ENCODE data around the gene MYLIP.
"Not testable (repeated sequence)": the region's sequence is repeated elsewhere in the genome, so short reads cannot be mapped to it uniquely, and the experiment has no call there.

Gene MYLIP

GRCh38 chr6:16168858-16169257 is 40.0 kb downstream of the MYLIP start:
- DNase-seq (ENCODE audit: low spot score) (no peak), FAIRE-seq (no peak)

- no peak for DNase-seq (ENCODE audit: low spot score)
- no peak for FAIRE-seq
These were observed 42.5 kb downstream of the MYLIP start for GRCh38 chr6:16171400-16171799.

- no peak for DNase-seq (ENCODE audit: low spot score)
- FAIRE-seq, result no peak
These were observed 44.5 kb downstream of the MYLIP start for GRCh38 chr6:16173167-16173940.

GRCh38 chr6:16174416-16175078 is 45.7 kb downstream of the MYLIP start:
- FAIRE-seq (no peak), DNase-seq (ENCODE audit: low spot score) (no peak)

DNA sequence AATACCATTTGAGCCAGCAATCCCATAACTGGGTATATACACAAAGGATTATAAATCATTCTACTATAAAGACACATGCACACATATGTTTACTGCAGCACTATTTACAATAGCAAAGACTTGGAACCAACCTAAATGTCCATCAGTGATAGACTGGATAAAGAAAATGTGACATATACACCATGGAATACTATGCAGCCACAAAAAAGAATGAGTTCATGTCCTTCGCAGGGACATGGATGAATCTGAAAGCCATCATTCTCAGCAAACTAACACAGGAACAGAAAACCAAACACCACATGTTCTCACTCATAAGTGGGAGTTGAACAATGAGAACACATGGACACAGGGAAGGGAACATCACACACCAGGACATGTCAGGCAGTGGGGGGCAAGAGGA is 47.7 kb downstream of the MYLIP start:
- not testable (repeated sequence) for FAIRE-seq; DNase-seq (ENCODE audit: low spot score)

DNA sequence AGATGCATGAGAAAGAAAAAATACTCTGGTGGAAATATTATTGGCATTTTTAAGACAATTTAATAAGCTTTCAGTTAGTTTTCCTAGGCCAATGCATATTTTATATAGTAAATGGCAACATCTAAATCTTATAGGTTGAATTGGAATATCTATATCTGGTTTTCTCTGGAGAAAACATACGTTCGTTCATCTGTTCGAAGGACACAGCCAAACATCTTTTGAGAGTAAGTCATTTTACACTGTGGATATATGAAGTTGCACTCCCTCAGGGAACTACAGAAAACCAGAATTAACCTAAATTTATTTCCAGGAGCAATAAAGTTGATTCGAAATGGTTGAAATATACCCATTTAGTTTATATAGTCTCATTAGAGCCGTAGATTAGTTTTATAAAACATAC is 49.0 kb downstream of the MYLIP start:
- FAIRE-seq, result no peak
- no peak for DNase-seq (ENCODE audit: low spot score)

DNA sequence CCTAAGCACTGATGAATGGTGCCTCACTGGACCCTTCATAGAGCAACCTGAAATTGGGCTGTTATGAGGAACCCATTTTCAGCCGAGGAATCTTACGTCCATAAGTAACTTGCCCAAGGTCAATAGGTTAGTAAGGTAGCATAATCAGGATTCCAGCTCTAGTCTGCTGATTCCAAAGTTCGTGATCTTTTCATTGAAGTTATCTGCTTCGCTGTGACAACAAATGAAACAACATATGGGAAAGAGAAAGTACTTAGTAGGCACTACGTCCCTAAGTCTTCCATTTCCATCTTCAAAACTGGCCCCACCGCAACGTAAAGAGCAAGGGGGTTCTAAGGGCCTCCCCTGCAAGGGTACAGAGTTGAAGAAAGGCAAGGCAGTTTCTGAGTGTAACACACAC is 49.5 kb downstream of the MYLIP start:
- no peak for FAIRE-seq
- DNase-seq (ENCODE audit: low spot score), result no peak

DNA sequence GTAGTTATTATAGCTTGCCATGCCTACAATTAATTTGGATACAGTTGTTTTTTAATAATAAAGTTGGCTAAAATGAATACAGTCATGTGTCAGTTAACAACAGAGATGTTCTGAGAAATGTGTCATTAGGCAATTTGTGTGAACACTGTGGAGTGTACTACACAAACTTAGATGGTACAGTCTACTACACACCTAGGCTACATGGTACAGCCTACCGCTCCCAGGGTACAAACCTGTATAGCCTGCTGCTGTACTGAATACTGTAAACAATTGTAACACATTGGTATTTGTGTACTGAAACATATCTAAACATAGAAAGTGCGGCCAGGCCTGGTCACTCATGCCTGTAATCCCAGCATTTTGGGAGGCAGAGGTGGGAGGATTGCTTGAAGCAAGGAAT is 50.2 kb downstream of the MYLIP start:
- FAIRE-seq, result no peak
- no peak for DNase-seq (ENCODE audit: low spot score)

- FAIRE-seq, result no peak
- DNase-seq (ENCODE audit: low spot score), result no peak
These were observed 51.1 kb downstream of the MYLIP start for GRCh38 chr6:16179970-16180431.

DNA sequence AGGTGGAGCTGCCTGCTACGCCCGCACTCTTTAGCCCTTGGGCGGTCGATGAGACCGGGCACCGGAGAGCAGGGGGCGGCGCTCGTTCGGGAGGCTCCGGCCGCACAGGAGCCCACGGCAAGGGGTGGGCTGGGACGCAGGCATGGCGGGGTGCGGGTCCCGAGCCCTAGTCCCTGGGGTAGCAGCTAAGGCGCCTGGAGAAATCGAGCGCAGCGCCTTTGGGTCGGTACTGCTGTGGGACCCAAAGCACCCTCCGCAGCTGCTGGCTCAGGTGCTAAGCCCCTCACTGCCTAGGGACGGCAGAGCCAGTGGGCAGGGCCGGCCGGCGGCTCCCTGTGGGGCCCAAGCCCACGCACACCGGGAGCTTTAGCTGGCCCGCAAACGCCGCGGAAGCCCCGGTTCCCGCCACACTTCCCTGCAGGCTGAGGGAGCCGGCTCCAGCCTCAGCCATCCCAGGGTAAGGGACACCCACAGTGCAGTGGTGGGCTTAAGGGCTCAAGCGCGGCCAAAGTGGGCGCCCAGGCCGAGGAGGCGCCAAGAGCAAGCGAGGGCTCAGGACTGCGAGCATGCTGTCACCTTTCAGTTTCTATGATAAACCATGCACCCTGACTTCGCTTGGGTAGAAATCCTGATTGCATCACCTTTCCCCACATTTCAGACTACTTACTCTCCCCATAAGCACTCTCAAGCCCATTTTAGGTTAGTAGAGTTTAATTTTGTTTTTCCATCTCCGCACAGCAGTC is 52.0 kb downstream of the MYLIP start:
- no peak for FAIRE-seq
- no peak for DNase-seq (ENCODE audit: low spot score)

DNA sequence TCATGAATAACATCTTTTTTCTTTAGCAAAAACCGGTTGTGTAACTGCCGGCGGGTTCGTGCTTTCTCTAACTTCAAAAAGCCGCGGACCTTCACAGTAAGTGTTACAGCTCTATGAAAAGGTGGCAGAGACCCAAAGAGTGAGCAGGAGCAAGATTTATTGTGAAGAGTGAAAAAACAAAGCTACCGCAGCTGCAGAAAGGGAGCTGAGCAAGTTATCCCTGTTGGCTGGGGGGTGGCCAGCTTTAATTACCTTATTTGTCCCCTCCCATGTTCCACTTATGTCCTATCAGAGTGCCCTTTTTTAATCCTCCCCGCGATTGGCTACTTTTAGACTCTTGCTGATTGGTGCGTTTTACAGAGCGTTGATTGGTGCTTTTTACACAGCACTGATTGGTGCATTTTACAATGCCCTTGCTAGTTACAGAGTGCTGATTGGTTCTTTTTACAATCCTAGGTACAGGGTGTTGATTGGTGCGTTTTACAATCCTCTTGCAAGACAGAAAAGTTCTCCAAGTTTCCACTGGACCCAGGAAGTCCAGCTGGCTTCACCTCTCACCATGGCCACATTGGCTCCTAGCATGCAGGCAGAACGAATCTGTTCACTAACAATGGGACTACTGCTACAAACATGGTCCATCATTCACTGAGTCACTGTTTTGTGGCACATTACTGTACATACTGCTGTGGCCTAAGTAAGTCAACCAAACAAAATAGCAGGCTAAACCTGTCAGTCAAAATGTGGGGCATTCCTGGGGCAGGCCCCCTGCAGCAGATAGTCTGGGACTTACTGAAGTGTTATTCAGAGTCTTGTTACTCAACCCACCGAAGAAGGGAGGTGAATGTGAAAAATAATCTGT is 52.8 kb downstream of the MYLIP start:
- FAIRE-seq, result no peak
- no peak for DNase-seq (ENCODE audit: low spot score)

- FAIRE-seq, result no peak
- peak; percentile 44 for DNase-seq (ENCODE audit: low spot score)
These were observed 54.3 kb downstream of the MYLIP start for GRCh38 chr6:16183187-16183664.

DNA sequence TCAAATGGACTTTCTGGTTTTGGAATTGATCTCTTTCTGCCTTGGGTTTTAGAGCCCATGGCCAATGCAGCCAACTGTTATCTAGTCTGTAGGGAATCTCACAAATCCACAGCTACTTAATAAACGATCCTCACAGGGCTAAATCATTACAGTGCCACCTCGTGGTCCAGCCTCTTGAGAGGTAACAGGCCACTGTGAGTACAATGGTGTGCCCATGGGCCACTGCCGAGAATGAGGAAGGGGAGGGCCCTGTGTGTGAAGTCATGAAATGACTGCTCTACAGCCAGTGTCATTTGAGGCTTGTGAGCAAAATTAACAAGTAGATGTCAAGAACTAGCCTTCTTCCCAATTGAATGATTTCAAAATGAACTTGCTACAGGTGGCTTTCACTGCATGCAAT is 55.2 kb downstream of the MYLIP start:
- FAIRE-seq (no peak), DNase-seq (ENCODE audit: low spot score) (peak; percentile 40)

GRCh38 chr6:16184551-16184950 is 55.7 kb downstream of the MYLIP start:
- FAIRE-seq, result no peak
- DNase-seq (ENCODE audit: low spot score), result no peak

GRCh38 chr6:16187176-16187575 is 58.3 kb downstream of the MYLIP start:
- DNase-seq (ENCODE audit: low spot score) (no peak), FAIRE-seq (no peak)

DNA sequence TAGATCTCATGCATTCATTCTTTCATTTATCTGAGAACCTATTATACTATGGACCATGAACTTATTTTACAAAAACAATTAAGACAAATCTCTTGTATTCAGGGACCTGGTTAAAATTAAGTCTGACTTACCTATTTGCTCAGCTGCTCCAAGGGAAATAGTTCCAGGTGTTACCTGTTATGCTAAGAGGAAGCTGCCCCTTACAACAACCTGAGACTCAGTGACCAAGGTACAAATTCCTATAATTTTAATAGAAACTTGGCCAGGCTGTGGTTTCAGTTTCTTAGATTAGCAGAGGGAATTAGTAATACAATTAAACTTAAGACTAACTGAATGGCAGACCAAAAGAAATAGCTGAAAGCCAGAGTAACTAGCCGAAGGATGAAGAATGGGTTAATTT is 61.3 kb downstream of the MYLIP start:
- DNase-seq (ENCODE audit: low spot score) (no peak), FAIRE-seq (no peak)

GRCh38 chr6:16196260-16196983 is 67.5 kb downstream of the MYLIP start:
- no peak for FAIRE-seq
- DNase-seq (ENCODE audit: low spot score), result no peak

DNA sequence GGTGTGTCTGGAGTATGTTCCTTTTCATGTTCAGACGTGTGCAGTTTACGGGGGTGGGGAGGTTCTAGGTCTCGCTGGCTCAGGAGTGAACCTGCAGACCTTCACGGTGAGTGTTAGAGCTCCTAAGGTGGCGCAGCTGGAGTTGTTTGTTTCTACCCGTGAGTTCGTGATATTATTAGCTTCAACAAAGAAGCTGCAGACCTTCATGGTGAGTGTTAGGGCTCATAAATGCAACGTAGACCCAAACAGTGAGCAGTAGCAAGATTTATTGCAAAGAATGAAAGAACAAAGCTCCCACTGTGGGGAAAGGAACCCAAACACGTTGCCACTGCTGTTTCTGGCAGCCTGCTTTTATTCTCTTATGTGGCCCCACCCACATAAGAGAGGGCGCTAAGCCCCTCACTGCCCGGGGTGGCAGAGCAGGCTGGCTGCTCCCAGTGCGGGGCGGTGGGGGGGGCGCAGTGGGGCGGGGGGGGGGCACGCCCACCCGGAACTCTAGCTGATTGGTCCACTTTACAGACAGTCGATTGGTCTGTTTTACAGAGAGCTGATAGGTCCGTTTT is 68.2 kb downstream of the MYLIP start:
- DNase-seq (ENCODE audit: low spot score) (no peak), FAIRE-seq (no peak)

All from urothelium cell line (cell line).